CD4-positive, CD25-positive, alpha-beta regulatory T cell (primary cell): Measurements from ENCODE around the gene SH3BP2. TPM values are rescaled to one million over a fixed set of nuclear protein-coding genes. Genes with fewer than 3 reads are reported as not detected.

ENCODE experiments used
- ATAC-seq, 2 donors: fragments of 150-1000 bp; cut with Tn5 transposase; one replicate each; pipeline ENCODE4 v1.10.0; 2021; ENCODE audit warnings: low read depth in 2 of 2, moderate number of reproducible peaks in 2 of 2, moderate library complexity in 1 of 2
- DNase-seq, 3 donors: peaks; one replicate each; pipeline versions ENCODE4 v3.0.0 to v3.0.0-alpha.2; 2012 to 2022; ENCODE audit warnings: mixed read lengths in 1 of 3
- H3K27ac ChIP-seq: one replicate; pipeline ENCODE4 v1.7.0; 2013; ENCODE audit warnings: mild to moderate bottlenecking, low read length; ENCODE audit not compliant: insufficient read depth, poor library complexity, severe bottlenecking
- H3K27me3 ChIP-seq: one replicate; pipeline ENCODE4 v1.7.0; 2013; ENCODE audit warnings: low read length; ENCODE audit not compliant: control insufficient read depth, insufficient read depth
- H3K36me3 ChIP-seq: one replicate; pipeline ENCODE4 v1.7.0; 2013; ENCODE audit warnings: mild to moderate bottlenecking, low read length, moderate library complexity; ENCODE audit not compliant: control insufficient read depth, insufficient read depth
- H3K4me1 ChIP-seq: 2 replicates; pipeline ENCODE4 v1.7.0; 2013; ENCODE audit warnings: mild to moderate bottlenecking, low read length; ENCODE audit not compliant: insufficient read depth, control insufficient read depth, poor library complexity, severe bottlenecking
- H3K4me3 ChIP-seq: one replicate; pipeline ENCODE4 v1.7.0; 2013; ENCODE audit warnings: low read depth, mild to moderate bottlenecking, low read length, moderate library complexity
- H3K9me3 ChIP-seq, 2 experiments: 1 replicate in 1 of 2; 2 replicates in 1 of 2; pipeline ENCODE4 v1.7.0; 2013; ENCODE audit warnings: low read length in 2 of 2, mild to moderate bottlenecking in 1 of 2, moderate library complexity in 1 of 2; ENCODE audit not compliant: control insufficient read depth in 2 of 2
- H3K27ac Mint-ChIP-seq, 3 donors: one replicate each; pipeline ENCODE4 v1.8.0; 2020 to 2022; ENCODE audit warnings: mild to moderate bottlenecking in 3 of 3, mixed read lengths in 3 of 3, moderate library complexity in 2 of 3
- H3K27me3 Mint-ChIP-seq: one replicate; pipeline ENCODE4 v1.8.0; 2022; ENCODE audit warnings: mild to moderate bottlenecking, mixed read lengths
- H3K36me3 Mint-ChIP-seq: one replicate; pipeline ENCODE4 v1.8.0; 2020; ENCODE audit warnings: mixed read lengths
- H3K4me1 Mint-ChIP-seq, 4 donors: one replicate each; pipeline ENCODE4 v1.8.0; 2020 to 2022; ENCODE audit warnings: mixed read lengths in 4 of 4, mild to moderate bottlenecking in 1 of 4
- H3K4me3 Mint-ChIP-seq, 4 donors: one replicate each; pipeline ENCODE4 v1.8.0; 2020 to 2022; ENCODE audit warnings: mild to moderate bottlenecking in 4 of 4, mixed read lengths in 4 of 4, moderate library complexity in 3 of 4
- H3K9me3 Mint-ChIP-seq, 7 donors: one replicate each; pipeline ENCODE4 v1.8.0; 2020 to 2022; ENCODE audit warnings: mixed read lengths in 7 of 7, mild to moderate bottlenecking in 3 of 7, moderate library complexity in 2 of 7
- polyA plus RNA-seq, 4 donors: library from polyadenylated mRNA; unstranded; fragments of 300-500 nt; fragmentation: Illumina TruSeq; gene quantifications; one replicate each; pipeline ENCODE4 v1.2.3, GENCODE V29; 2021
- total RNA-seq: library from RNA; stranded (reverse); gene quantifications from one replicate; pipeline ENCODE4 v1.2.3, GENCODE V29; 2022

SH3BP2 gene
- total and polyA plus RNA-seq, 5 donors from 2014 or later: 7.6 to 61.7 (median 8.5) TPM

DNA sequence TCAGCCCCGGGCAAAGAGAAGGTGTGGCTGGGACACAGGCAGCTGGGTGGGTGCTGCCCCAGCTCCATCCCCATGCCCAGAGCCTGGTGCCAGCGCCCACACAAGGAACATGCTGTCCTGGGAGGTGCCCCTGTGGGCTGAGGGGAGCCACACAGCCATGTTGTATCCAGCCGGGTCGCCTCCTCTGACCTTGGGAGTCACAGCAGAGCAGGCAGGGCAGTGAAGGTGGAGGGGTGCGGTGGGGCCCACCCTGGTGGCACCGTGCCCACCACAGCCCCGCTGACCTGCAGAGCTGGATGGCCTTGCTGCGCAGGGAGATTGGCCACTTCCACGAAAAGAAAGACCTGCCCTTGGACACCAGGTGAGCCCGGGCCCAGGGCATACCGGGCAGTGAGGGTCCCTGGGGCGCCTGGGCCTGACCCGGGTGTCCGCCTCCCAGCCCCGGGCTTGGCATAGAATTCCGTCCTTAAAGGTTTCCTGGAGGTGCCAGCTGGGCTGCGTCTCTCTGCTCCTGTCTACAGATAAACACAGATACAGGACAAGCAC, 32.0 kb downstream of the SH3BP2 start:
- Histone ChIP-seq H3K4me1 (no peaks in the 10 kb centered on the region), H3K27ac (no peak overlapping the region), H3K9me3 (no peaks in the 10 kb centered on the region), H3K27me3 (no peaks in the 10 kb centered on the region), H3K4me3 (no peak overlapping the region), H3K36me3 (peaks cover 56% of the 10 kb centered on the region)
- ATAC-seq (no peak), DNase-seq (no peak)
- Mint-ChIP-seq H3K36me3 (peaks cover 17% of the 10 kb centered on the region), H3K4me3 (no peak overlapping the region), H3K9me3 (peaks cover 0 to 1% (median 0%) of the 10 kb centered on the region in 7 donors), H3K27ac (peak overlapping the region in 1 of 3 donors; percentile 31), H3K27me3 (no peaks in the 10 kb centered on the region), H3K4me1 (peaks cover 0 to 22% (median 0%) of the 10 kb centered on the region in 4 donors)

DNA sequence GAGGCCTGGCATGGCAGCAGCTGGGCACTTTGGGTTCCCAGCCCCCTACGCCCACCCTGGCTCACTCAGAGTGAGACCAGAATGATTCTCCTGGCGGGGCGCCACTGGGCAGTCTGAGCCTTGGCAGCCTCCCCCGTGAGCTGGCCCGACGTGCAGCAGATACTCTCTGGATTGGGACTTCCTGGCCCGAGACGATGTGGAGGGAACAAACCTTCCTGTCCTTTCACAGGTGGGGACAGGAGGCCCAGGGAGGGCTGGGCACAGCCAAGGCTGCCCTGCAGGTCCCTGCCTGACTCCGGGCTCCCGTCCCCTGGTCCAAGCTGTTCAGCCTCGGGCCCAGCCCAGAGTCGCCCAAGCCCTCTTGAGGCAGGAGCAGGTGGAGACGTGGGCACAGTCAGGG, 32.9 kb downstream of the SH3BP2 start:
- Mint-ChIP-seq H3K27me3 (no peaks in the 10 kb centered on the region), H3K27ac (no peak overlapping the region), H3K4me3 (no peak overlapping the region), H3K4me1 (peaks cover 0 to 16% (median 0%) of the 10 kb centered on the region in 4 donors), H3K36me3 (peaks cover 17% of the 10 kb centered on the region), H3K9me3 (peaks cover 0 to 1% (median 0%) of the 10 kb centered on the region in 7 donors)
- no peak for DNase-seq
- Histone ChIP-seq H3K4me1 (no peaks in the 10 kb centered on the region), H3K27me3 (no peaks in the 10 kb centered on the region), H3K4me3 (no peak overlapping the region), H3K9me3 (no peaks in the 10 kb centered on the region), H3K27ac (no peak overlapping the region), H3K36me3 (peaks cover 55% of the 10 kb centered on the region)
- ATAC-seq: no peak

- H3K27ac Mint-ChIP-seq: no peak overlapping the region
- no peak for DNase-seq
Measured at GRCh38 chr4:2827071-2827873, 34.4 kb downstream of the SH3BP2 start.

GRCh38 chr4:2827874-2828751, 35.2 kb downstream of the SH3BP2 start:
- no peak overlapping the region for H3K4me3 Mint-ChIP-seq
- H3K27me3 Mint-ChIP-seq: no peaks in the 10 kb centered on the region
- H3K36me3 Mint-ChIP-seq: peaks cover 18% of the 10 kb centered on the region
- no peak for ATAC-seq
- Histone ChIP-seq H3K36me3 (peaks cover 58% of the 10 kb centered on the region), H3K4me1 (no peaks in the 10 kb centered on the region), H3K4me3 (no peak overlapping the region), H3K9me3 (no peaks in the 10 kb centered on the region), H3K27ac (no peak overlapping the region), H3K27me3 (no peaks in the 10 kb centered on the region)
- peak overlapping the region in 1 of 3 donors; percentile 29 for H3K27ac Mint-ChIP-seq
- peaks cover 0 to 1% (median 0%) of the 10 kb centered on the region in 7 donors for H3K9me3 Mint-ChIP-seq
- peaks cover 0 to 14% (median 0%) of the 10 kb centered on the region in 4 donors for H3K4me1 Mint-ChIP-seq
- no peak for DNase-seq

More at GRCh38 chr4:2827071-2827873, 34.4 kb downstream of the SH3BP2 start:
- peaks cover 0 to 14% (median 0%) of the 10 kb centered on the region in 4 donors for H3K4me1 Mint-ChIP-seq
- peaks cover 0 to 1% (median 0%) of the 10 kb centered on the region in 7 donors for H3K9me3 Mint-ChIP-seq
- peaks cover 17% of the 10 kb centered on the region for H3K36me3 Mint-ChIP-seq
- Histone ChIP-seq H3K4me1 (no peaks in the 10 kb centered on the region), H3K27ac (no peak overlapping the region), H3K4me3 (no peak overlapping the region), H3K36me3 (peaks cover 62% of the 10 kb centered on the region), H3K9me3 (no peaks in the 10 kb centered on the region), H3K27me3 (no peaks in the 10 kb centered on the region)
- no peaks in the 10 kb centered on the region for H3K27me3 Mint-ChIP-seq
- no peak overlapping the region for H3K4me3 Mint-ChIP-seq
- no peak for ATAC-seq

- peaks cover 57% of the 10 kb centered on the region for H3K36me3 ChIP-seq
- no peaks in the 10 kb centered on the region for H3K27me3 Mint-ChIP-seq
- DNase-seq: no peak
- no peaks in the 10 kb centered on the region for H3K27me3 ChIP-seq
- no peaks in the 10 kb centered on the region for H3K9me3 ChIP-seq
- no peak overlapping the region for H3K4me3 ChIP-seq
- no peak overlapping the region for H3K27ac ChIP-seq
- ATAC-seq: no peak
- H3K27ac Mint-ChIP-seq: peak overlapping the region in 1 of 3 donors; percentile 29
- H3K36me3 Mint-ChIP-seq: peaks cover 21% of the 10 kb centered on the region
- peaks cover 0 to 14% (median 0%) of the 10 kb centered on the region in 4 donors for H3K4me1 Mint-ChIP-seq
- H3K4me1 ChIP-seq: no peaks in the 10 kb centered on the region
- H3K4me3 Mint-ChIP-seq: no peak overlapping the region
- H3K9me3 Mint-ChIP-seq: peaks cover 0 to 1% (median 0%) of the 10 kb centered on the region in 7 donors
Measured at GRCh38 chr4:2828758-2829181, 35.9 kb downstream of the SH3BP2 start.

DNA sequence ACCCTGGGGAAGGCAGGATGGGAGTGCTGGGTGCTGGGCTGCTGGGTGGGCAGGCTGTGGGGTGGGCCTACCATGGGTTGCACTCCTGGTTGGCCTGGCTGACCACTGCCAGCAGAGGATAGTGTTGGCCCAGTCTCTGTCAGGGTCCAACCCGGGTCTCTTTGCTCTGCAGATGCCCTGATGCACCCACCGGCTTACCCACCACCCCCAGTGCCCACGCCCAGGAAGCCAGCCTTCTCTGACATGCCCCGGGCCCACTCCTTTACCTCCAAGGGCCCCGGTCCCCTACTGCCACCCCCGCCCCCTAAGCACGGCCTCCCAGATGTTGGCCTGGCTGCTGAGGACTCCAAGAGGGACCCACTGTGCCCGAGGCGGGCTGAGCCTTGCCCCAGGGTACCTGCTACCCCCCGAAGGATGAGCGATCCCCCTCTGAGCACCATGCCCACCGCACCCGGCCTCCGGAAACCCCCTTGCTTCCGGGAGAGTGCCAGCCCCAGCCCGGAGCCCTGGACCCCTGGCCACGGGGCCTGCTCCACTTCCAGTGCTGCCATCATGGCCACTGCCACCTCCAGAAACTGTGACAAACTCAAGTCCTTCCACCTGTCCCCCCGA, 36.5 kb downstream of the SH3BP2 start:
- H3K36me3 Mint-ChIP-seq: peaks cover 21% of the 10 kb centered on the region
- Histone ChIP-seq H3K36me3 (peaks cover 52% of the 10 kb centered on the region), H3K27ac (no peak overlapping the region), H3K27me3 (no peaks in the 10 kb centered on the region), H3K9me3 (no peaks in the 10 kb centered on the region), H3K4me3 (no peak overlapping the region), H3K4me1 (peaks cover 6% of the 10 kb centered on the region)
- peaks cover 0 to 16% (median under 1%) of the 10 kb centered on the region in 4 donors for H3K4me1 Mint-ChIP-seq
- H3K9me3 Mint-ChIP-seq: peaks cover 0 to 1% (median 0%) of the 10 kb centered on the region in 7 donors
- H3K4me3 Mint-ChIP-seq: no peak overlapping the region
- no peak overlapping the region for H3K27ac Mint-ChIP-seq
- H3K27me3 Mint-ChIP-seq: no peaks in the 10 kb centered on the region
- DNase-seq: no peak
- ATAC-seq: no peak

- Mint-ChIP-seq H3K4me1 (peaks cover 0 to 22% (median 3%) of the 10 kb centered on the region in 4 donors), H3K27me3 (no peaks in the 10 kb centered on the region), H3K4me3 (no peak overlapping the region), H3K27ac (no peak overlapping the region), H3K36me3 (peaks cover 21% of the 10 kb centered on the region), H3K9me3 (peaks cover 0 to 1% (median 0%) of the 10 kb centered on the region in 7 donors)
- Histone ChIP-seq H3K36me3 (peaks cover 46% of the 10 kb centered on the region), H3K9me3 (no peaks in the 10 kb centered on the region), H3K27ac (no peak overlapping the region), H3K27me3 (no peaks in the 10 kb centered on the region), H3K4me1 (peaks cover 12% of the 10 kb centered on the region), H3K4me3 (no peak overlapping the region)
- ATAC-seq: no peak
- no peak for DNase-seq
Measured at GRCh38 chr4:2829933-2830451, 37.1 kb downstream of the SH3BP2 start.
